Measurements from ENCODE around the gene BRCA2. TPM values are rescaled to one million over a fixed set of nuclear protein-coding genes. Genes with fewer than 3 reads are reported as not detected.

The BRCA2 gene
- polyA plus RNA-seq, 1 experiment = 0.91 TPM

DNA sequence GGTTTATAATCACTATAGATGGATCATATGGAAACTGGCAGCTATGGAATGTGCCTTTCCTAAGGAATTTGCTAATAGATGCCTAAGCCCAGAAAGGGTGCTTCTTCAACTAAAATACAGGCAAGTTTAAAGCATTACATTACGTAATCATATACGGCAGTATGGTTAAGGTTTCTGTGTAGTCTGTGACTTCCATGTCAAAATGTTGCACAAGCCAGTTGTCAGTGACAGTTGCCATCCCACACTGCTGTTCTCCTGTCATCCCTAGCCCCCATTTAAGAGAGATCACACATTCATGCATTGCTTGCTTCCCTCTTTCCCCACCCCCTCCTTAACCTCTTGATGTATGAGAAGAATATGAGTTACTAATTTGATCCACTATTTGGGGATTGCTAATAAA lies 47.3 kb downstream of the BRCA2 start:
- ChIA-PET CTCF (interaction anchor here (1.0 to 1.1 kb wide), 2 partner anchors 13 to 104 kb away, joined by 3 read pairs; no protein-coding TSS in a partner anchor), POLR2A (no interaction called here)
- DNase-seq (ENCODE audit: low read depth) = no peak
- no peaks in the 10 kb centered on the region for H3K36me3 ChIP-seq (ENCODE audit: control insufficient read depth, insufficient read depth, low read length)
- no peaks in the 10 kb centered on the region for H3K27me3 ChIP-seq (ENCODE audit: control insufficient read depth, insufficient read depth, low read length)
- no peak overlapping the region for H3K4me3 ChIP-seq (ENCODE audit: low read depth, low read length)
- TF ChIP-seq, protein P1, sequence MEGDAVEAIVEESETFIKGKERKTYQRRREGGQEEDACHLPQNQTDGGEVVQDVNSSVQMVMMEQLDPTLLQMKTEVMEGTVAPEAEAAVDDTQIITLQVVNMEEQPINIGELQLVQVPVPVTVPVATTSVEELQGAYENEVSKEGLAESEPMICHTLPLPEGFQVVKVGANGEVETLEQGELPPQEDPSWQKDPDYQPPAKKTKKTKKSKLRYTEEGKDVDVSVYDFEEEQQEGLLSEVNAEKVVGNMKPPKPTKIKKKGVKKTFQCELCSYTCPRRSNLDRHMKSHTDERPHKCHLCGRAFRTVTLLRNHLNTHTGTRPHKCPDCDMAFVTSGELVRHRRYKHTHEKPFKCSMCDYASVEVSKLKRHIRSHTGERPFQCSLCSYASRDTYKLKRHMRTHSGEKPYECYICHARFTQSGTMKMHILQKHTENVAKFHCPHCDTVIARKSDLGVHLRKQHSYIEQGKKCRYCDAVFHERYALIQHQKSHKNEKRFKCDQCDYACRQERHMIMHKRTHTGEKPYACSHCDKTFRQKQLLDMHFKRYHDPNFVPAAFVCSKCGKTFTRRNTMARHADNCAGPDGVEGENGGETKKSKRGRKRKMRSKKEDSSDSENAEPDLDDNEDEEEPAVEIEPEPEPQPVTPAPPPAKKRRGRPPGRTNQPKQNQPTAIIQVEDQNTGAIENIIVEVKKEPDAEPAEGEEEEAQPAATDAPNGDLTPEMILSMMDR (IDR thresholded peaks at IDR 0.05; ENCODE audit: insufficient read depth, low read depth, low read length) = no peak

DNA sequence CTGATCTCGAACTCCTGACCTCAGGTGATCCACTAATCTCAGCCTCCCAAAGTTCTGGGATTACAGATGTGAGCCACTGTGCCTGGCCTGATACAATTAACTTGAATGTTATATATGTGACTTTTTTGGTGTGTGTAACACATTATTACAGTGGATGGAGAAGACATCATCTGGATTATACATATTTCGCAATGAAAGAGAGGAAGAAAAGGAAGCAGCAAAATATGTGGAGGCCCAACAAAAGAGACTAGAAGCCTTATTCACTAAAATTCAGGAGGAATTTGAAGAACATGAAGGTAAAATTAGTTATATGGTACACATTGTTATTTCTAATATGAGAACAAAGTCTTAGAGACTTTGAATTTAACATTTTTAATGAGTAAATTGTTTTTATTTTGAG lies 55.5 kb downstream of the BRCA2 start:
- no peak for DNase-seq (ENCODE audit: low read depth)
- POLR2A ChIA-PET = no interaction called here

DNA sequence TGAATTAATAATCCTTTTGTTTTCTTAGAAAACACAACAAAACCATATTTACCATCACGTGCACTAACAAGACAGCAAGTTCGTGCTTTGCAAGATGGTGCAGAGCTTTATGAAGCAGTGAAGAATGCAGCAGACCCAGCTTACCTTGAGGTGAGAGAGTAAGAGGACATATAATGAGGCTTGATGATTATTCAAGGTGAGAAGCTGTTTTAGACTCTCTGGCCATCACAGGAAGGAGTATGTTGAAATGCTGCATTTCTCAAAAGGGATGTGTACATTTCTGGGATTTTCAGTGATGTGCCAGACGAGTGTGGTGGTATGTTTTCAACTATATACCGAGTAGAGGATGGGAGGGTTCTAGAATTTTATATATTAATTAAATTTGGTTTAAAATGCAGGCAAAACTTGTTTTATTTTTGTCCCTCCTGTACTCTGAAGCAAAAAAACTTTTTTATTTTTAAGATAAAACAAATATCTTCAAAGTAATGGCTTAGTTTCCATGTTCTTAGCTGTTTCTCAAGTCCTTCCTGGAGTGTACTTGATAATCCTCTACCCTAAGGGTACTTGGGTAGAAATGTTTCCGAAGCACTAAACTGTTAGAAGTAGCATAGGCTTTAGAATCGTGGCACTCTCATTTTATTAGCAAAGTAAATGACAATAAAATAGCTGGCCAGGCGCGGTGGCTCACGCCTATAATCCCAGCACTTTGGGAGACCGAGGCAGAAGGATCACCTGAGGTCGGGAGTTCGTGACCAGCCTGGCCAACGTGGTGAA lies 61.5 kb downstream of the BRCA2 start:
- TF ChIP-seq, protein P1 (IDR thresholded peaks at IDR 0.05; ENCODE audit: insufficient read depth, low read depth, low read length) = no peak
- Histone ChIP-seq H3K27me3 (ENCODE audit: control insufficient read depth, insufficient read depth, low read length) (no peaks in the 10 kb centered on the region), H3K36me3 (ENCODE audit: control insufficient read depth, insufficient read depth, low read length) (no peaks in the 10 kb centered on the region), H3K4me3 (ENCODE audit: low read depth, low read length) (no peak overlapping the region)
- DNase-seq (ENCODE audit: low read depth) = no peak
- POLR2A ChIA-PET = no interaction called here
- CTCF ChIA-PET = no interaction called here

More for the DNA sequence above, 55.5 kb downstream of the BRCA2 start:
- H3K36me3 ChIP-seq (ENCODE audit: control insufficient read depth, insufficient read depth, low read length) = no peaks in the 10 kb centered on the region
- H3K4me3 ChIP-seq (ENCODE audit: low read depth, low read length) = no peak overlapping the region
- CTCF ChIA-PET = no interaction called here
- H3K27me3 ChIP-seq (ENCODE audit: control insufficient read depth, insufficient read depth, low read length) = no peaks in the 10 kb centered on the region
- TF ChIP-seq, protein P1 (IDR thresholded peaks at IDR 0.05; ENCODE audit: insufficient read depth, low read depth, low read length) = no peak

- Histone ChIP-seq H3K27me3 (ENCODE audit: control insufficient read depth, insufficient read depth, low read length) (no peaks in the 10 kb centered on the region), H3K36me3 (ENCODE audit: control insufficient read depth, insufficient read depth, low read length) (no peaks in the 10 kb centered on the region), H3K4me3 (ENCODE audit: low read depth, low read length) (no peak overlapping the region)
- TF ChIP-seq, protein P1 (IDR thresholded peaks at IDR 0.05; ENCODE audit: insufficient read depth, low read depth, low read length) = no peak
- ChIA-PET CTCF (no interaction called here), POLR2A (no interaction called here)
- DNase-seq (ENCODE audit: low read depth) = no peak
Measured at GRCh38 chr13:32378012-32378411, 62.7 kb downstream of the BRCA2 start.

GRCh38 chr13:32381539-32381938 lies 66.2 kb downstream of the BRCA2 start:
- TF ChIP-seq, protein P1 (IDR thresholded peaks at IDR 0.05; ENCODE audit: insufficient read depth, low read depth, low read length) = peak; percentile 52
- POLR2A ChIA-PET = no interaction called here
- DNase-seq (ENCODE audit: low read depth) = no peak
- Histone ChIP-seq H3K27me3 (ENCODE audit: control insufficient read depth, insufficient read depth, low read length) (no peaks in the 10 kb centered on the region), H3K4me3 (ENCODE audit: low read depth, low read length) (no peak overlapping the region), H3K36me3 (ENCODE audit: control insufficient read depth, insufficient read depth, low read length) (peaks cover 2% of the 10 kb centered on the region; the same call in 1 of the 2 replicates)
- CTCF ChIA-PET = interaction anchor here (1.5 to 5.3 kb wide), 2 partner anchors 8 to 200 kb away, joined by 4 to 30 read pairs; no protein-coding TSS in a partner anchor
